Neural crest cell (in vitro differentiated cells): ENCODE measurements around the gene UFC1. TPM values are rescaled to one million over a fixed set of nuclear protein-coding genes. Genes with fewer than 3 reads are reported as not detected.

ENCODE experiments used
- DNase-seq: peaks from one replicate; pipeline ENCODE4 v3.0.0; 2021; ENCODE audit warnings: low read depth, mixed read lengths, low spot score
- H3K27ac Mint-ChIP-seq: one replicate; pipeline ENCODE4 v1.8.0; 2021; ENCODE audit warnings: mild to moderate bottlenecking, mixed read lengths; ENCODE audit not compliant: unreplicated experiment
- H3K27me3 Mint-ChIP-seq: 2 replicates; pipeline ENCODE4 v1.8.0; 2021; ENCODE audit warnings: low read depth, mild to moderate bottlenecking, mixed read lengths
- H3K36me3 Mint-ChIP-seq: 2 replicates; pipeline ENCODE4 v1.8.0; 2021; ENCODE audit warnings: low read depth, mild to moderate bottlenecking, mixed read lengths
- H3K4me1 Mint-ChIP-seq: 2 replicates; pipeline ENCODE4 v1.8.0; 2021; ENCODE audit warnings: mixed read lengths
- H3K4me3 Mint-ChIP-seq: one replicate; pipeline ENCODE4 v1.8.0; 2021; ENCODE audit warnings: mild to moderate bottlenecking, mixed read lengths
- H3K9me3 Mint-ChIP-seq: 2 replicates; pipeline ENCODE4 v1.8.0; 2021; ENCODE audit warnings: mixed read lengths
- total RNA-seq: library from RNA; stranded (reverse); gene quantifications from 2 replicates; pipeline ENCODE4 v1.2.1, GENCODE V29; 2021
- TF ChIP-seq, protein P1 (sequence below): fragments of 200-600 bp; sonication (generic); conservative IDR thresholded peaks from 2 replicates; pipeline ENCODE4 v1.5.0; 2021; ENCODE audit warnings: antibody characterized with exemption, mild to moderate bottlenecking

Gene UFC1
- total RNA-seq, 1 donor from 2014 or later = 77.2 TPM

DNA sequence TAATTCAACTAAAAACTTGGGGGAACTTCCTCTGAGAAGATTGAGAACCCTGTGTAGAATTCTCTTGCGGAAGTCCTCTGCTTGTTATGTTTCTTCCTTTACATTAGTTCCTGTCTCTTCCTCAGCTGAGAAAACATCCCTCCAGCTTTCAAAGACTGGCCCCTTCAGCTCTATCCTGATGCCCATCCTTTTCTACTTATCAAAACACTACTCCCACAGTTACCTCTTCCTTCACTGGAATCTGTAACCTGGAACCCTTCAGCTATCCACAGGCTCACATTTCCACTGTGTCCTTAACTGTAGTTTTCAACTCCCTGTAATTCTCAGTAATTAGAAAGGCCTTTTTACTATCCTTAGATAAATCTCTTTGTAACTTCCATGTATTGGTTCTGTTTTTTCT lies 15.3 kb upstream of the UFC1 start:
- TF ChIP-seq, protein P1, sequence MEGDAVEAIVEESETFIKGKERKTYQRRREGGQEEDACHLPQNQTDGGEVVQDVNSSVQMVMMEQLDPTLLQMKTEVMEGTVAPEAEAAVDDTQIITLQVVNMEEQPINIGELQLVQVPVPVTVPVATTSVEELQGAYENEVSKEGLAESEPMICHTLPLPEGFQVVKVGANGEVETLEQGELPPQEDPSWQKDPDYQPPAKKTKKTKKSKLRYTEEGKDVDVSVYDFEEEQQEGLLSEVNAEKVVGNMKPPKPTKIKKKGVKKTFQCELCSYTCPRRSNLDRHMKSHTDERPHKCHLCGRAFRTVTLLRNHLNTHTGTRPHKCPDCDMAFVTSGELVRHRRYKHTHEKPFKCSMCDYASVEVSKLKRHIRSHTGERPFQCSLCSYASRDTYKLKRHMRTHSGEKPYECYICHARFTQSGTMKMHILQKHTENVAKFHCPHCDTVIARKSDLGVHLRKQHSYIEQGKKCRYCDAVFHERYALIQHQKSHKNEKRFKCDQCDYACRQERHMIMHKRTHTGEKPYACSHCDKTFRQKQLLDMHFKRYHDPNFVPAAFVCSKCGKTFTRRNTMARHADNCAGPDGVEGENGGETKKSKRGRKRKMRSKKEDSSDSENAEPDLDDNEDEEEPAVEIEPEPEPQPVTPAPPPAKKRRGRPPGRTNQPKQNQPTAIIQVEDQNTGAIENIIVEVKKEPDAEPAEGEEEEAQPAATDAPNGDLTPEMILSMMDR = no peak
- peak overlapping the region; percentile 65 for H3K4me3 Mint-ChIP-seq
- H3K4me1 Mint-ChIP-seq = no peaks in the 10 kb centered on the region
- DNase-seq = no peak
- no peaks in the 10 kb centered on the region for H3K27me3 Mint-ChIP-seq
- H3K27ac Mint-ChIP-seq = no peak overlapping the region
- H3K9me3 Mint-ChIP-seq = no peaks in the 10 kb centered on the region
- H3K36me3 Mint-ChIP-seq = peaks cover 2% of the 10 kb centered on the region

DNA sequence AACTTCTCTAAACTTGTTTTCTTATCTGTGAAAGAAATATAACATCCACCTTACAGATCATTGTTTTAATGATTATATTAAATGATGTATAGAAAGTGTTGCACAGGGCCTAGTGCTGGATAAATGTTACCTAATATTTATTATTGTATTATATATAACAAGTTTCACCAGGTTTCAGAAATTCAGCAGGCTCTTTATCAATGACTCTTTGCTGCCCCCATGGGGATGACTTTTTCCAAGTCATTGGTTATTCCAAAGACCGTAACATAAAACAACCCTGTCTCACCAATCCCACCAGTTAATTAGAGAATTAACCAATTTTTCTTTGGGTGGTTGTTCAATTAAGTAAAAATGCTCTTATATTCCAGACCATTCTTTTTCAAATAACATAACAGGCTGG lies 14.0 kb upstream of the UFC1 start:
- H3K4me3 Mint-ChIP-seq = no peak overlapping the region
- TF ChIP-seq, protein P1 = peak; percentile 72
- peak; percentile 41 for DNase-seq
- H3K4me1 Mint-ChIP-seq = no peaks in the 10 kb centered on the region
- no peaks in the 10 kb centered on the region for H3K9me3 Mint-ChIP-seq
- H3K36me3 Mint-ChIP-seq = peaks cover 2% of the 10 kb centered on the region
- no peak overlapping the region for H3K27ac Mint-ChIP-seq
- H3K27me3 Mint-ChIP-seq = no peaks in the 10 kb centered on the region

- H3K4me1 Mint-ChIP-seq = no peaks in the 10 kb centered on the region
Observed at GRCh38 chr1:161140755-161141400, 12.9 kb upstream of the UFC1 start.

GRCh38 chr1:161145832-161146231 lies 7.9 kb upstream of the UFC1 start:
- TF ChIP-seq, protein P1 = no peak
- DNase-seq = no peak
- peaks cover 5% of the 10 kb centered on the region for H3K4me1 Mint-ChIP-seq
- no peak overlapping the region for H3K4me3 Mint-ChIP-seq
- H3K27me3 Mint-ChIP-seq = no peaks in the 10 kb centered on the region
- H3K27ac Mint-ChIP-seq = no peak overlapping the region
- H3K36me3 Mint-ChIP-seq = no peaks in the 10 kb centered on the region
- no peaks in the 10 kb centered on the region for H3K9me3 Mint-ChIP-seq

More at GRCh38 chr1:161140755-161141400, 12.9 kb upstream of the UFC1 start:
- DNase-seq = no peak
- H3K9me3 Mint-ChIP-seq = no peaks in the 10 kb centered on the region
- H3K27ac Mint-ChIP-seq = no peak overlapping the region
- no peak overlapping the region for H3K4me3 Mint-ChIP-seq
- TF ChIP-seq, protein P1 = no peak
- H3K36me3 Mint-ChIP-seq = no peaks in the 10 kb centered on the region
- H3K27me3 Mint-ChIP-seq = no peaks in the 10 kb centered on the region

GRCh38 chr1:161153176-161153575 lies 602 bp upstream of the UFC1 start:
- no peak for DNase-seq
- Mint-ChIP-seq H3K27ac (peak overlapping the region; percentile 93), H3K36me3 (peaks cover 3% of the 10 kb centered on the region), H3K4me3 (peak overlapping the region; percentile 99), H3K4me1 (peaks cover 24% of the 10 kb centered on the region), H3K9me3 (no peaks in the 10 kb centered on the region), H3K27me3 (no peaks in the 10 kb centered on the region)
- TF ChIP-seq, protein P1 = no peak
